Measurements from ENCODE around the gene DLG2. TPM values are rescaled to one million over a fixed set of nuclear protein-coding genes. Genes with fewer than 3 reads are reported as not detected.
"Not testable (repeated sequence)": the region's sequence is repeated elsewhere in the genome, so short reads cannot be mapped to it uniquely, and the experiment has no call there.

Gene DLG2
- polyA plus RNA-seq (2013, experiment 1 of 4) = 3.5 TPM
- 2.9 TPM for polyA plus RNA-seq (2013, experiment 2 of 4)
- 1.9 TPM for polyA plus RNA-seq (2013, experiment 3 of 4)
- polyA plus RNA-seq (2013, experiment 4 of 4) = 2.4 TPM

- Histone ChIP-seq H3K4me3 (ENCODE audit: insufficient read depth, low read depth, low read length) (peak within 1 kb of the TSS; percentile 81), H3K4me1 (ENCODE audit: control insufficient read depth, insufficient read depth, low read length) (peaks cover 9% of the 10 kb centered on the region), H3K9me3 (ENCODE audit: control insufficient read depth, low read length) (no peaks in the 10 kb centered on the region), H3K27me3 (ENCODE audit: control insufficient read depth, insufficient read depth, low read length, poor library complexity, severe bottlenecking) (no peaks in the 10 kb centered on the region), H3K27ac (ENCODE audit: insufficient read depth, low read depth, low read length, poor library complexity, severe bottlenecking) (peak within 1 kb of the TSS; percentile 80), H3K36me3 (ENCODE audit: control insufficient read depth, insufficient read depth, low read length) (peaks cover 3% of the 10 kb centered on the region)
- WGBS, 2 experiments = 3 to 4% methylated on average over 23 of the region's 23 CpGs
These were observed at the start of gene DLG2 for GRCh38 chr11:85627332-85627997. DLG2 (minus strand) TSS chr11:85627344.

- no peaks in the 10 kb centered on the region for H3K36me3 ChIP-seq (ENCODE audit: control insufficient read depth, insufficient read depth, low read length)
- 96 to 100% methylated on average over 3 of the region's 3 CpGs for WGBS, 2 experiments
- H3K27me3 ChIP-seq (ENCODE audit: control insufficient read depth, insufficient read depth, low read length, poor library complexity, severe bottlenecking) = no peaks in the 10 kb centered on the region
- no peaks in the 10 kb centered on the region for H3K9me3 ChIP-seq (ENCODE audit: control insufficient read depth, low read length)
- no peak overlapping the region for H3K4me3 ChIP-seq (ENCODE audit: insufficient read depth, low read depth, low read length)
- no peaks in the 10 kb centered on the region for H3K4me1 ChIP-seq (ENCODE audit: control insufficient read depth, insufficient read depth, low read length)
- H3K27ac ChIP-seq (ENCODE audit: insufficient read depth, low read depth, low read length, poor library complexity, severe bottlenecking) = no peak overlapping the region
These were observed 46.2 kb upstream of the DLG2 start for GRCh38 chr11:85673393-85673792.

- no peak overlapping the region for H3K4me3 ChIP-seq (ENCODE audit: insufficient read depth, low read depth, low read length)
- no peak overlapping the region for H3K27ac ChIP-seq (ENCODE audit: insufficient read depth, low read depth, low read length, poor library complexity, severe bottlenecking)
- H3K4me1 ChIP-seq (ENCODE audit: control insufficient read depth, insufficient read depth, low read length) = no peaks in the 10 kb centered on the region
- no peaks in the 10 kb centered on the region for H3K9me3 ChIP-seq (ENCODE audit: control insufficient read depth, low read length)
- WGBS, 2 experiments = 82 to 87% methylated on average over 8 of the region's 8 CpGs
- H3K27me3 ChIP-seq (ENCODE audit: control insufficient read depth, insufficient read depth, low read length, poor library complexity, severe bottlenecking) = no peaks in the 10 kb centered on the region
- H3K36me3 ChIP-seq (ENCODE audit: control insufficient read depth, insufficient read depth, low read length) = no peaks in the 10 kb centered on the region
These were observed 45.2 kb upstream of the DLG2 start for GRCh38 chr11:85672105-85672902.

GRCh38 chr11:85670949-85671663, 44.0 kb upstream of the DLG2 start:
- H3K4me1 ChIP-seq (ENCODE audit: control insufficient read depth, insufficient read depth, low read length); H3K27me3 ChIP-seq (ENCODE audit: control insufficient read depth, insufficient read depth, low read length, poor library complexity, severe bottlenecking); H3K4me3 ChIP-seq (ENCODE audit: insufficient read depth, low read depth, low read length); H3K36me3 ChIP-seq (ENCODE audit: control insufficient read depth, insufficient read depth, low read length); H3K9me3 ChIP-seq (ENCODE audit: control insufficient read depth, low read length); H3K27ac ChIP-seq (ENCODE audit: insufficient read depth, low read depth, low read length, poor library complexity, severe bottlenecking): not testable (repeated sequence)

- WGBS, 2 experiments = no CpG with 5 or more reads among the region's 1 CpG
- Histone ChIP-seq H3K4me1 (ENCODE audit: control insufficient read depth, insufficient read depth, low read length) (no peaks in the 10 kb centered on the region), H3K27ac (ENCODE audit: insufficient read depth, low read depth, low read length, poor library complexity, severe bottlenecking) (no peak overlapping the region), H3K4me3 (ENCODE audit: insufficient read depth, low read depth, low read length) (no peak overlapping the region), H3K36me3 (ENCODE audit: control insufficient read depth, insufficient read depth, low read length) (no peaks in the 10 kb centered on the region), H3K9me3 (ENCODE audit: control insufficient read depth, low read length) (no peaks in the 10 kb centered on the region), H3K27me3 (ENCODE audit: control insufficient read depth, insufficient read depth, low read length, poor library complexity, severe bottlenecking) (no peaks in the 10 kb centered on the region)
These were observed 41.0 kb upstream of the DLG2 start for GRCh38 chr11:85668157-85668556.

- no peaks in the 10 kb centered on the region for H3K27me3 ChIP-seq (ENCODE audit: control insufficient read depth, insufficient read depth, low read length, poor library complexity, severe bottlenecking)
- WGBS, 2 experiments = 93 to 99% methylated on average over 3 of the region's 3 CpGs
These were observed 39.5 kb upstream of the DLG2 start for GRCh38 chr11:85666687-85667086.

GRCh38 chr11:85665733-85666132, 38.6 kb upstream of the DLG2 start:
- peak overlapping the region; percentile 98 for H3K27ac ChIP-seq (ENCODE audit: insufficient read depth, low read depth, low read length, poor library complexity, severe bottlenecking)
- 87 to 89% methylated on average over 5 of the region's 5 CpGs for WGBS, 2 experiments
- H3K9me3 ChIP-seq (ENCODE audit: control insufficient read depth, low read length) = no peaks in the 10 kb centered on the region
- no peaks in the 10 kb centered on the region for H3K4me1 ChIP-seq (ENCODE audit: control insufficient read depth, insufficient read depth, low read length)
- no peaks in the 10 kb centered on the region for H3K36me3 ChIP-seq (ENCODE audit: control insufficient read depth, insufficient read depth, low read length)
- no peak overlapping the region for H3K4me3 ChIP-seq (ENCODE audit: insufficient read depth, low read depth, low read length)
- no peaks in the 10 kb centered on the region for H3K27me3 ChIP-seq (ENCODE audit: control insufficient read depth, insufficient read depth, low read length, poor library complexity, severe bottlenecking)

More at GRCh38 chr11:85666687-85667086, 39.5 kb upstream of the DLG2 start:
- Histone ChIP-seq H3K27ac (ENCODE audit: insufficient read depth, low read depth, low read length, poor library complexity, severe bottlenecking) (no peak overlapping the region), H3K9me3 (ENCODE audit: control insufficient read depth, low read length) (no peaks in the 10 kb centered on the region), H3K4me3 (ENCODE audit: insufficient read depth, low read depth, low read length) (no peak overlapping the region), H3K4me1 (ENCODE audit: control insufficient read depth, insufficient read depth, low read length) (no peaks in the 10 kb centered on the region), H3K36me3 (ENCODE audit: control insufficient read depth, insufficient read depth, low read length) (no peaks in the 10 kb centered on the region)

GRCh38 chr11:85664615-85665481, 37.7 kb upstream of the DLG2 start, which contains the start of gene CREBZF:
CREBZF (minus strand) TSS chr11:85665129; CDS start chr11:85664875, 254 bp downstream.
- Histone ChIP-seq H3K9me3 (ENCODE audit: control insufficient read depth, low read length) (no peaks in the 10 kb centered on the region), H3K4me3 (ENCODE audit: insufficient read depth, low read depth, low read length) (peak within 1 kb of the TSS; percentile 99), H3K36me3 (ENCODE audit: control insufficient read depth, insufficient read depth, low read length) (no peaks in the 10 kb centered on the region), H3K27me3 (ENCODE audit: control insufficient read depth, insufficient read depth, low read length, poor library complexity, severe bottlenecking) (no peaks in the 10 kb centered on the region), H3K4me1 (ENCODE audit: control insufficient read depth, insufficient read depth, low read length) (no peaks in the 10 kb centered on the region), H3K27ac (ENCODE audit: insufficient read depth, low read depth, low read length, poor library complexity, severe bottlenecking) (peak within 1 kb of the TSS; percentile 98)
- WGBS, 2 experiments = 1 to 2% methylated on average over 67 of the region's 67 CpGs

GRCh38 chr11:85663753-85664614, 36.8 kb upstream of the DLG2 start:
- peak overlapping the region; percentile 98 for H3K27ac ChIP-seq (ENCODE audit: insufficient read depth, low read depth, low read length, poor library complexity, severe bottlenecking)
- 0% methylated on average over 73 of the region's 73 CpGs for WGBS, 2 experiments
- no peaks in the 10 kb centered on the region for H3K27me3 ChIP-seq (ENCODE audit: control insufficient read depth, insufficient read depth, low read length, poor library complexity, severe bottlenecking)
- H3K36me3 ChIP-seq (ENCODE audit: control insufficient read depth, insufficient read depth, low read length) = no peaks in the 10 kb centered on the region
- H3K9me3 ChIP-seq (ENCODE audit: control insufficient read depth, low read length) = no peaks in the 10 kb centered on the region
- no peaks in the 10 kb centered on the region for H3K4me1 ChIP-seq (ENCODE audit: control insufficient read depth, insufficient read depth, low read length)
- peak overlapping the region; percentile 99 for H3K4me3 ChIP-seq (ENCODE audit: insufficient read depth, low read depth, low read length)
